K562 (cell line): ENCODE data around the gene SLC6A16. TPM values are rescaled to one million over a fixed set of nuclear protein-coding genes. Genes with fewer than 3 reads are reported as not detected.

Source experiments
- CLOCK ChIP-seq: fragments of 250-450 bp; sonication (Bioruptor Pico); IDR thresholded peaks from 2 replicates; pipeline ENCODE4 v1.4.0; 2020; ENCODE audit warnings: mild to moderate bottlenecking, moderate library complexity, borderline replicate concordance
- DEAF1 ChIP-seq: fragments of 450-650 bp; formaldehyde crosslinking; IDR thresholded peaks from 2 replicates; pipeline ENCODE4 v1.4.0; 2020; ENCODE audit warnings: mild to moderate bottlenecking, moderate library complexity
- DMBX1 ChIP-seq: fragments of 250-450 bp; sonication (Bioruptor Pico); IDR thresholded peaks from 2 replicates; pipeline ENCODE4 v1.8.0; 2022; ENCODE audit warnings: inconsistent platforms, mild to moderate bottlenecking, moderate library complexity, borderline replicate concordance
- IRF2 ChIP-seq: sonication (generic); formaldehyde crosslinking; IDR thresholded peaks from 2 replicates; pipeline ENCODE4 v1.8.1; 2022; ENCODE audit warnings: mild to moderate bottlenecking, missing genetic modification reagents
- PURB ChIP-seq: sonication (generic); formaldehyde crosslinking; IDR thresholded peaks from 2 replicates; pipeline ENCODE4 v1.9.0; 2021; ENCODE audit warnings: low read depth, mild to moderate bottlenecking, missing genetic modification reagents
- RERE ChIP-seq: sonication (generic); formaldehyde crosslinking; IDR thresholded peaks from 2 replicates; pipeline ENCODE4 v1.8.0; 2023; ENCODE audit warnings: missing genetic modification reagents, mild to moderate bottlenecking, borderline replicate concordance
- RUNX1 ChIP-seq: sonication (generic); IDR thresholded peaks from 2 replicates; pipeline ENCODE4 v1.6.1; 2016; ENCODE audit warnings: antibody characterized with exemption, low read depth
- TEAD2 ChIP-seq: fragments of 450-650 bp; IDR thresholded peaks from 2 replicates; pipeline ENCODE4 v1.6.1; 2016; ENCODE audit warnings: missing genetic modification characterization, control low read depth, missing compliant biosample characterization
- ZBTB9 ChIP-seq: fragments of 450-650 bp; formaldehyde crosslinking; IDR thresholded peaks from 2 replicates; pipeline ENCODE4 v1.4.0; 2020; ENCODE audit warnings: mild to moderate bottlenecking, moderate library complexity
- ZNF280B ChIP-seq: fragments of 250-450 bp; sonication (Bioruptor Pico); IDR thresholded peaks from 2 replicates; pipeline ENCODE4 v1.5.1; 2021; ENCODE audit warnings: mild to moderate bottlenecking
- ZNF282 ChIP-seq: sonication (generic); formaldehyde crosslinking; IDR thresholded peaks from 2 replicates; pipeline ENCODE4 v1.8.1; 2023; ENCODE audit warnings: missing genetic modification reagents
- polyA plus RNA-seq, 8 experiments: library from polyadenylated mRNA; depleted of rRNA in 4 of 8; stranded (reverse) in 5 of 8; unstranded in 3 of 8; fragments of >200 nt; fragmentation: Nextera tagmentation in 2 of 8; fragmentation: Illumina TruSeq in 1 of 8; extraction: Ambion mirVana in 2 of 8; extraction: Trizol in 1 of 8; gene quantifications; 2 replicates each; pipeline versions ENCODE4 v1.2.1 to v1.2.3, GENCODE V29; 2011 to 2014; ENCODE audit warnings: inconsistent platforms in 1 of 8, missing spikeins in 1 of 8
- total RNA-seq, 7 experiments: library from RNA; depleted of rRNA in 6 of 7; stranded (reverse); fragments of >200 nt in 6 of 7; fragmentation: Illumina TruSeq in 2 of 7; extraction: Trizol in 2 of 7; gene quantifications; 2 replicates each; pipeline versions ENCODE4 v1.2.1 to v1.2.3, GENCODE V29; 2011 to 2021; ENCODE audit warnings: low replicate concordance in 1 of 7

Gene SLC6A16
- total and polyA plus RNA-seq, 9 of the 15 experiments (the other 6 are each of a cell fraction or from before 2014, with no cell fraction given), result 0.05 to 0.95 (median 0.36) TPM

- TF ChIP-seq ZBTB9 (no peak), ZNF280B (CRISPR knock-in tag) (no peak), ZNF282 (CRISPR knock-in tag) (no peak), IRF2 (CRISPR knock-in tag) (no peak), TEAD2 (tag) (no peak), PURB (no peak), CLOCK (no peak), RUNX1 (no peak), DEAF1 (CRISPR knock-in tag) (no peak), RERE (CRISPR knock-in tag) (no peak), DMBX1 (CRISPR knock-in tag) (no peak)
These were observed 37.3 kb upstream of the SLC6A16 start, which contains the start of gene TEAD2 (continued) for GRCh38 chr19:49362048-49362928.
